Astrocyte of the cerebellum (primary cell): Measurements from ENCODE around the gene SLC15A1.

Experiments used
- DNase-seq: peaks from one replicate; pipeline ENCODE4 v3.0.0-alpha.2; 2011; ENCODE audit warnings: low read depth
- H3K4me3 ChIP-seq: 2 replicates; pipeline ENCODE4 v1.5.1; 2011; ENCODE audit warnings: mild to moderate bottlenecking, low read depth, low read length, moderate library complexity
- in situ Hi-C: cut with HindIII; loops from 2 replicates; pipeline ENCODE4 v1.10.0; 2017; ENCODE audit warnings: low sequenced_read_pairs
- TF ChIP-seq, protein P1 (sequence below): IDR thresholded peaks from 2 replicates; pipeline ENCODE4 v1.5.1; 2012; ENCODE audit warnings: low read length, low read depth, moderate library complexity, mild to moderate bottlenecking; ENCODE audit errors: missing control alignments

SLC15A1 gene

GRCh38 chr13:98650396-98651107 is 101.9 kb downstream of the SLC15A1 start:
- no peak for DNase-seq
- TF ChIP-seq, protein P1, sequence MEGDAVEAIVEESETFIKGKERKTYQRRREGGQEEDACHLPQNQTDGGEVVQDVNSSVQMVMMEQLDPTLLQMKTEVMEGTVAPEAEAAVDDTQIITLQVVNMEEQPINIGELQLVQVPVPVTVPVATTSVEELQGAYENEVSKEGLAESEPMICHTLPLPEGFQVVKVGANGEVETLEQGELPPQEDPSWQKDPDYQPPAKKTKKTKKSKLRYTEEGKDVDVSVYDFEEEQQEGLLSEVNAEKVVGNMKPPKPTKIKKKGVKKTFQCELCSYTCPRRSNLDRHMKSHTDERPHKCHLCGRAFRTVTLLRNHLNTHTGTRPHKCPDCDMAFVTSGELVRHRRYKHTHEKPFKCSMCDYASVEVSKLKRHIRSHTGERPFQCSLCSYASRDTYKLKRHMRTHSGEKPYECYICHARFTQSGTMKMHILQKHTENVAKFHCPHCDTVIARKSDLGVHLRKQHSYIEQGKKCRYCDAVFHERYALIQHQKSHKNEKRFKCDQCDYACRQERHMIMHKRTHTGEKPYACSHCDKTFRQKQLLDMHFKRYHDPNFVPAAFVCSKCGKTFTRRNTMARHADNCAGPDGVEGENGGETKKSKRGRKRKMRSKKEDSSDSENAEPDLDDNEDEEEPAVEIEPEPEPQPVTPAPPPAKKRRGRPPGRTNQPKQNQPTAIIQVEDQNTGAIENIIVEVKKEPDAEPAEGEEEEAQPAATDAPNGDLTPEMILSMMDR: no peak
- in situ Hi-C loops: loop anchor here (25.0 kb wide), 3 partner anchors 213 to 788 kb away; partner anchors contain the start of gene FARP1
- no peak overlapping the region for H3K4me3 ChIP-seq

DNA sequence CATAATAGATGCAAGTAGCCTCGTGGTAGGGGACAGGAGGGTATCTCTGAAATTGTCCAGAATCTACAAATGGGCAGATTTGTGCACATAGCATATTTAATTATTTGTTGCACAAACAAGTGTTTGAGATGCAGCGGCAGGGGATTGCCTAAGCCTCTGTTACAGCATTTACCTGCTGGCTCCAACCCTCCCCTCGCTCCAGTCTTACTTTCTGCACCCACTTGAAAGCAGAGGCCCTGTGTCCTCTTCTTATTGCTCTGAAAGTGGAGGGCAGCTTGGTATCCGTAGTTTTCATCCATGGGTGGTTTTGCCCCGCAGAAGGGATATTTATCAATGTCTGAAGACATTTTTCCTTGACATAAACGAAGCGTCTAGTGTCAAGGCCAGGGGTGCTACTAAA is 102.6 kb downstream of the SLC15A1 start:
- in situ Hi-C loops: loop anchor here (25.0 kb wide), 3 partner anchors 213 to 788 kb away; partner anchors contain the start of gene FARP1
- TF ChIP-seq, protein P1: no peak
- no peak overlapping the region for H3K4me3 ChIP-seq
- no peak for DNase-seq

- in situ Hi-C loops: no loop called here
- TF ChIP-seq, protein P1: no peak
- no peak for DNase-seq
- no peak overlapping the region for H3K4me3 ChIP-seq
Observed at GRCh38 chr13:98648686-98649085, 103.8 kb downstream of the SLC15A1 start.

DNA sequence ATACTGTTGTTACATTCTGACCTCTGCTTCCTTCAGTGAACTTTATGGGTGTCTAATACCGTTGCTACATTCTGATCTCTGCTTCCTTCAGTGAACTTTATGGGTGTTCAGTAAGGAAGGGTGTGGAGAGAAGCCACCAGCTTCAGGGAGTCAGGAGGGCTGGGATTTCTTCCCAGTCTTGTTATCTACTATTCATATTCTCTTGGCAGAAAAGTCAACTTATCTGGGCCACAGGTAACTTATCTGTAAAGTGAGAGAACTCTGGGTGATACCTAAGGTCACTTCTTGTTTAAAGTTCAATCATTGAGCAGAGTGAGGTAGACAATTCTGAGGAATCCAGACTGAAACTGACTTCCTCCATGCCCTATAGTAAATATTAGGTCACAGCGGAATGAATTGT is 104.3 kb downstream of the SLC15A1 start:
- TF ChIP-seq, protein P1: no peak
- in situ Hi-C loops: no loop called here
- H3K4me3 ChIP-seq: no peak overlapping the region
- DNase-seq: no peak

- TF ChIP-seq, protein P1: no peak
- H3K4me3 ChIP-seq: no peak overlapping the region
- in situ Hi-C loops: no loop called here
- no peak for DNase-seq
Observed at GRCh38 chr13:98647121-98647520, 105.4 kb downstream of the SLC15A1 start.

GRCh38 chr13:98643479-98643878 is 109.0 kb downstream of the SLC15A1 start:
- no peak overlapping the region for H3K4me3 ChIP-seq
- no peak for DNase-seq
- in situ Hi-C loops: no loop called here
- TF ChIP-seq, protein P1: no peak
